Kidney epithelial cell (primary cell): ENCODE results near the gene RNF150. TPM values are rescaled to one million over a fixed set of nuclear protein-coding genes. Genes with fewer than 3 reads are reported as not detected.

Source experiments
- DNase-seq: peaks from one replicate; pipeline ENCODE4 v3.0.0-alpha.2; 2010; ENCODE audit warnings: low read depth
- H3K27me3 ChIP-seq: 2 replicates; pipeline ENCODE4 v1.6.0; 2011; ENCODE audit warnings: low read length; ENCODE audit not compliant: control insufficient read depth, insufficient read depth
- H3K36me3 ChIP-seq: 2 replicates; pipeline ENCODE4 v1.5.1; 2011; ENCODE audit warnings: low read length; ENCODE audit not compliant: control insufficient read depth, insufficient read depth
- H3K4me3 ChIP-seq: 2 replicates; pipeline ENCODE4 v1.5.1; 2011; ENCODE audit warnings: low read depth, mild to moderate bottlenecking, control low read depth, low read length
- CTCF ChIP-seq: IDR thresholded peaks from 2 replicates; pipeline ENCODE4 v1.5.1; 2011; ENCODE audit warnings: mild to moderate bottlenecking, moderate library complexity, low read length, control low read depth, inconsistent platforms; ENCODE audit not compliant: insufficient read depth, poor library complexity, severe bottlenecking
- total RNA-seq: library from RNA; depleted of rRNA; stranded (reverse); fragments of >200 nt; gene quantifications from 2 replicates; pipeline ENCODE4 v1.2.3, GENCODE V29; 2015

Gene RNF150
- total RNA-seq, 1 donor from 2014 or later, result 5.4 TPM

DNA sequence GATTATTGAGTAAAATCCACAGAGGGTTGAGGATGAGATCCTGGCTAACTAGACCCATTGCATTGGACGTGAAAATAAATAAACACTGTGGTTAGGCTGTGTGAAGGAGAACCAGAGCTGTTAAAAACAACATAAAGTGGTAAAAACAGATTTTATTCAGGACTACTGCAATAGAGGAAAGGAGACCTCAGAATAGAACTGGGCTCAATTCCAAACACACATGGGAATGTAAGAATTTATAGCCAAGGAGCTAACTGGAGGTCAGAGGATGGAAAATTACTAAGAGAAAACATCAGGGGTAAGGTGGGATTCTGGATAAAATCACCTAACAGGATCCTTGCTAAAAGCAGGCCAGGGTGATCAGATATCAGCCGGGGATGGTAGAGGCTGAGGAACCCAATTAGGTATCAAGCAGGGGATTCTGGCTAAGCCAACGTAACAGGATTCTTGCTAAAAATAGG lies 112.4 kb downstream of the RNF150 start:
- H3K4me3 ChIP-seq, result no peak overlapping the region
- no peaks in the 10 kb centered on the region for H3K27me3 ChIP-seq
- no peak for DNase-seq
- TF ChIP-seq CTCF, result no peak
- H3K36me3 ChIP-seq, result no peaks in the 10 kb centered on the region

GRCh38 chr4:141019768-141020167 lies 113.5 kb downstream of the RNF150 start:
- no peak for DNase-seq
- Histone ChIP-seq H3K36me3 (no peaks in the 10 kb centered on the region), H3K4me3 (no peak overlapping the region), H3K27me3 (no peaks in the 10 kb centered on the region)
- TF ChIP-seq CTCF, result no peak

DNA sequence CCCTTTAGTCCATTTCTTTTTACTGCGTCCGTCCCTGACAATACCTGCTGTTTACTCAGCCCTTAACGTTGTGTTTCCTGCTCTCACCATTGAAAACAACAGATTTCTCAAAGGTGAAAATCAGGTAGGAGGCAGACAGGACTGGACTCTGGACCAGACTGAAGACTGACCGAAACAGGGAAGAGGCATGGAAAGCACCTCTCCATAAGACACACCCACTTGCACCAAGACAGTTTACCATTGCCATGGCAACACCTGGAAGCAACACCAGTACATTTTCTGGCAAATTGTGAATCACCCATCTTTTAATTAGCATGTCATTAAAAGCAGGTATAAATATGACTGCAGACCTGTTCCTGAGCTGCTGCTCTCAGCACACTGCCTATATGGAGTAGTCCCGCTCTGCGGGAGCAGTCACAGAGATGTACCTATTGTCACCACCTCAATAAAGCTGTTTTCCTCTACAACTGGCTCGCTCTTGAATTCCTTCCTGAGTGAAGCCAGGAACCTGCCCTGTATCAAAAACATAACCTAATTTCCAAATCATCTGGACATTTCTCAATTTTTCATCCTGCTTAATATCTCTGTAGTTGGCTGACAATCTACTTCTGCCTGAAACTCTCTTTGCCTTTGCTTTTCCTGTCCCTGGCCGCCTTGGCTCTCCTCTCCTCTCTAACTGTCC lies 117.0 kb downstream of the RNF150 start:
- H3K4me3 ChIP-seq, result no peak overlapping the region
- H3K36me3 ChIP-seq, result no peaks in the 10 kb centered on the region
- DNase-seq, result no peak
- TF ChIP-seq CTCF, result no peak
- H3K27me3 ChIP-seq, result no peaks in the 10 kb centered on the region

DNA sequence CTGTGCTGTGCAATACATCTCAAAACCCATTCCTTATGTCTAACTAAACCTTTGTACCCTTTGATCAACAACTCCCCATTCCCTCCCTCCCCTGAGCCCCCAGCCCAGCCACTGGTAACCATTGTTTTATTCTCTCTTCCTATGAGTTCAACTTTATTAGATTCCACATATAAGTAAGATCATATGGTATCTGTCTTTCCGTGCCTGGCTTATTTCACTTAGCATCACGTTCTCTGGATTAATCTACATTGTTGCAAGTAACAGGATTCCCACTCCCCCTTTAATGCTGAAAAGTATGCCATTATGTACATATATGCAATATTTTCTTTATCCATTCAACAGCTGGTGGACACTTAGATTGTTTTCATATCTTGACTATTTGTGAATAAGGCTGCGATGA lies 119.4 kb downstream of the RNF150 start:
- Histone ChIP-seq H3K4me3 (no peak overlapping the region), H3K36me3 (no peaks in the 10 kb centered on the region), H3K27me3 (no peaks in the 10 kb centered on the region)
- DNase-seq, result no peak
- no peak for TF ChIP-seq CTCF

- Histone ChIP-seq H3K4me3 (no peak overlapping the region), H3K27me3 (no peaks in the 10 kb centered on the region), H3K36me3 (no peaks in the 10 kb centered on the region)
- no peak for DNase-seq
- TF ChIP-seq CTCF, result no peak
Observed at GRCh38 chr4:141011901-141012315, 121.4 kb downstream of the RNF150 start.

DNA sequence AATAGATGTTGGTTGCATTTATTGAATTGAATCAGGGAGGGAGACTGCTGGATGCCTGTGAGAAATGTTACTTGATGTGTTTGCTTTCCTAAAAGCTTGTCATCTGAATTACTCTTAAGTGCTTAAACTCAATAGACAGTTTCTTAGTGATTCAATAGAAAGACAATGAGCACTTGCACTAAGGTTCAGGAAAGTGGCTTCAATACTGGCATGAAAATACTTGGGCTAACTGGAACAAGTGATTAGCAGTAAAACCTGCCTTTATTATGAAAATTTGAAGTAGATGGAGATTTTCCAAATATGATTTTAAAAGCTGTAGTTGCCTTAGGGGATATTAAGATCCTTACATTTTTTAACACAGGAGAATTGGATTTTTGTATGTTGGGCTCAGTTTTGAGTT lies 123.3 kb downstream of the RNF150 start:
- no peak for DNase-seq
- H3K36me3 ChIP-seq, result no peaks in the 10 kb centered on the region
- H3K4me3 ChIP-seq, result no peak overlapping the region
- no peak for TF ChIP-seq CTCF
- no peaks in the 10 kb centered on the region for H3K27me3 ChIP-seq
